Stimulated activated CD4-positive, alpha-beta T cell treated with anti-CD3 and anti-CD28 coated beads, Interleukin-4, amount 100 ng/mL, for 1 hour (primary cell): ENCODE results near the gene NDUFS2.
A peak's percentile ranks its signal among the peaks of the same experiment; 100 is the strongest.
"Not testable (repeated sequence)": the region's sequence is repeated elsewhere in the genome, so short reads cannot be mapped to it uniquely, and the experiment has no call there.

Experiments used
- DNase-seq: peaks from one replicate; pipeline ENCODE4 v3.0.0-alpha.2; 2020

Gene NDUFS2

DNA sequence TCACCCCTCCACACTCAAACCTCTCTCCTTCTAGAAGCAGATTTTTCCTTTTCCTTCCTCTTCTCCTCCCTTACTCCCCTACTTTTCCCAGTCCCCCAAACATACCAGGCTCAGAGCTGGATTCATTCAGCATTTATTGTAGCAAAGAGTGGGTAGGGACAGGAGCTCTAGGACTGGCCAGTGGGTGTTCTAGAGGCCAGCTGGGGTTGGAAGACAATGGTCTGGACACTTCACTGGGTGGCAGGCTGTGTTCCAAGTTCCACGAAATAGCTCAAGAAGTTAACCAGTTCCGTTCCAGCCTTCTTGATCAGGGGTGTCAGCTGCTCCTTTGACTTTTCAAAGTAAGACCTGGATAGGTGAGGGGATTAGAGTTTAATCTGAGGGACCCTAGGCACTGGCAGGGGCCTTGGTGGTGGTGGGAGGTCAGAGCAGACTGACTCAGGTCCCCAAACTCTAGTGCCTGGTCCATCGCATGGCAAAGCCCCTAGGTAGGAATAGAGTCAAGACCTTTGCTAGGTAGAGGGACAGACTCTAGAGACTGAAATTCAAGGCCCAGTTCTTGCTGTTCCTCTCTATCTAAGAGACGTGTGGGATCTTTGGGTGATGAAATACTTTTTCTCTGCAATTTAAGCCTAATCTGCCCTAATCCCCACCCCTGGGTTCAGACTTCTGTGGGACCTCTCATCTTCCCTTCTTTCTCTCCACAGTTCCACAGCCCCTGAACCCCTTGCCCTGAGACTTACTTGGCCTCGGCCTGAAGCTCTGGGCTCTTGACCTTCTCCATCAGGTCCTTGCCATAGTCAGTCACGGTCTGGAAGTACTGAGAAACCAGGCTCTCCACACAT is 20.2 kb downstream of the NDUFS2 start:
- no peak for DNase-seq

DNA sequence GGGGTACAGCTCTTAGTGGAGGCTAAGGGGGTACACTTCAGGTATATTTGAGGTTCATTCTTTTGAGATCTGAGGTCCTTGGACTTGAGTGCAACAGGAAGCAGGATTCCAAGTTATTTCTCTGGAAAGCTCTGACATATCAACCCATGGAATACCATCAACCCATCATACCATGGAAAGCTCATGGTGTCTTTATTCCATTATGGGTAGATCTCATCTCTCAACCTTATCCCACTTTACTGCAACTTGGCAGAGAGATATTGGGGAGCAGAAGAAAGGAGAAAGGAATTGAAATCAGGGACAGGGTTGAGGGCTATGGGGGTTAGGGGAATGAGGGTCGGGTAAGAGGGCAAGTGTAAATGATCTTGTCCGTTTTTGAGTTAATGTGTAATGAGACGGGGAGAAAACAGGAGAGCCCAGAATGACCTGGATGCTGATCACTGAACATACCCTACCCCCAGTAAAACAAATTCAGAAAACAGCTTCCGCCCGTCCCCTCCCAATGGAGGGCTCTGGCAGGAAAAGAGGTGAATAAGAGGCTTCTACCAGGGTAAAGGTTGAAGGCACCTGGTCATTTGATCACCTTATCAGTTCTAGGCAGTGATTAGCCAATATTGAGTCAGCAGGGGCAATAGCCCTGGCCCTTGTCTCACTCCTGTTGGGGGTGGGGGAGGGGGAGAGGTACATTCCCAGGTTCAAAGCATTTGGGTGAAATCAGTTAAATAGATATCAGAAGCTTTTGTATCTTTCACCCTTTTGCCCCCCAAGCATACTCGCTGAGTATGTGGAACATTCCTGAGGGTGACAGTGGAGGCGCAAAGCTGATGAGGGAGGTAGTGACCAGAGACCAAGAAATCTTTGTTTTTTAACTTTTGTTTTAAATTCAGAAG is 21.9 kb downstream of the NDUFS2 start:
- DNase-seq: no peak

GRCh38 chr1:161224695-161225087 is 22.5 kb downstream of the NDUFS2 start:
- DNase-seq: not testable (repeated sequence)

GRCh38 chr1:161225178-161225533 is 23.0 kb downstream of the NDUFS2 start:
- no peak for DNase-seq

GRCh38 chr1:161225534-161226319 is 23.6 kb downstream of the NDUFS2 start, which contains the start of gene TOMM40L:
Gene TOMM40L (plus strand): TSS chr1:161226060. CDS start chr1:161226490, 430 bp downstream.
- peak; percentile 82 for DNase-seq

- peak; percentile 8 for DNase-seq
Observed at GRCh38 chr1:161226320-161226711, 24.1 kb downstream of the NDUFS2 start.

DNA sequence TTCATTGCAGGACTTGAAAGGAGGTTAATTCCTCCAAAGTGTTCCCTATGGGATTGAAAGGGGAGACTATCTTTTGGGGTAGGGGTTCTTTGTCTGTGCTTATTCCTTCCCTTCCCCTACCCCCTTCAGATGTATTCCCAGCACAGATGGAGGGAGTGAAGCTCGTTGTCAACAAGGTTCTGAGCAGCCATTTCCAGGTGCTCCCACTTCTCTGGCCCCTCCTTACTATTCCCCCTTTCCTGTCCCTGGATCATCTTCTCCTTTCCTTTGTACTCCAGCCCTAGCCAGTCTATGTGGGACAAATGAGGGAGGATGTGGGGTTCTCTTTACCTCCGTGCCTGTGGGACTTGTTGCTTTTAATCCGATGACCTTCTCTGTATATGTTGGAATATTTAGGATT is 24.6 kb downstream of the NDUFS2 start:
- DNase-seq: no peak

DNA sequence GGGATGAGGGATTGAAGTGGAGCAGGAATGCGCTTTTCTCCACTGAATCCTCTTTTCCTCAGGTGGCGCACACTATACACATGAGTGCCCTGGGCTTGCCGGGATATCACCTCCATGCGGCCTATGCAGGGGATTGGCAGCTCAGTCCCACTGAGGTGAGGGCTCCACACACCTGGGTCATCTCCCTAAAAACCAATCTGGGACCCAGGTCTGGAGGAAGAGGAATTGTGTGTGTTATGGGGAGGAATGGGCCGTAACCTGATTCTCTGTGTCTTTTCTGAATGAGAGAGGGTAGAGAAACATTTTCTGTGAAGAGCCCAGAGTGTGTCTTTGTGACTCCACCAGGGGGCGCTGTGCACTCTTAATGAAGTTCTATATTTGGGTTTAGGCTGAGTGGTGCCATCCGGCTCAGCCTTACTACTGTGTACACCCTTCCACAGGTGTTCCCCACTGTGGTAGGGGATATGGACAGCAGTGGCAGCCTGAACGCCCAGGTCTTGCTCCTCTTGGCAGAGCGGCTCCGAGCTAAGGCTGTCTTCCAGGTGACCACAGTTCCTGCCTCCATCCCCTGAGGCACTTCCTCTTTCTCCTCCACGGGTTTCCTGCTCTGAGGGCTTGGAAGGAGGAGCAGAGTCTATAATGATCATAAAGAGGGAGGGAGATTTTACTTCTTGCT is 25.2 kb downstream of the NDUFS2 start:
- peak; percentile 91 for DNase-seq

GRCh38 chr1:161228032-161228431 is 25.9 kb downstream of the NDUFS2 start:
- no peak for DNase-seq

DNA sequence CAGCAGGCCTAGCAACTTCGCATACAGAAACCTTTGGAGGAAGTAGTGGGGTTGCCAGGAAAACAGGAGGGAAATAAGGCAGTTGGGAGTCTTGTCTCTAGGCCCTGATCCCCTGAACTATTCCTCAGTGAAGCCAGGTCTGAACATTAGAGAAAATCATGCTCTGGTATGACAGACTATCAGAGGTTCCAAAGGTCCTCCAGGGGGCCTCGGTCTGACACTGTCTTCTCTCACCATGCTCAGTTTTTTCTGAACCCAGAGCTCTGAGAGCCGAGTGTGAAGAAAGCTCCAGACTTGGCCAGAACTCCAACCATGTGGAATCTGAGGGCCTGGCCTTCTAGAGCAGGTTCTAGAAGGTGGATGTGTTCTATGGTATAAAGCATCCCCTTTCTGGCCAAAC is 27.7 kb downstream of the NDUFS2 start:
- no peak for DNase-seq

DNA sequence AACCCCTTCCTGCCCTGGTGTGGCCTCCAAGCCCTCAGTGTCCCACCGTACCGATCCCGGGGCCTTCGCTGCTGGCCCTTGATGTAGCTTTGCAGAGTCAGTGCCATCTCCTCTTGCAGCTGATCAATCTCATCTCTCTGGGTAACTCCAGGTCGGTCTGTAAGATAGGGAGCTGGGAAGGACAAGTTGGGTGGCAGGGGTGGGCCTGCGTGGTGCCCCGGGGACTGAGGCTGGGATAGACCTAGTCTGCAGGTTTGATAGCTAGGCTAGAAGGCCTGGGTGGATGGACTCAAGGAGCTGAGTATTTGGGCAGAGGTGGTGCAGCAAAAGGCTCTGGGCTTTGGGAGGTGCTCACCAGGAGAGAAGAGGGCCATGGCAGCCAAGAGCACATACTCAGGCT is 28.6 kb downstream of the NDUFS2 start:
- no peak for DNase-seq

GRCh38 chr1:161233102-161233501 is 30.9 kb downstream of the NDUFS2 start:
- no peak for DNase-seq

DNA sequence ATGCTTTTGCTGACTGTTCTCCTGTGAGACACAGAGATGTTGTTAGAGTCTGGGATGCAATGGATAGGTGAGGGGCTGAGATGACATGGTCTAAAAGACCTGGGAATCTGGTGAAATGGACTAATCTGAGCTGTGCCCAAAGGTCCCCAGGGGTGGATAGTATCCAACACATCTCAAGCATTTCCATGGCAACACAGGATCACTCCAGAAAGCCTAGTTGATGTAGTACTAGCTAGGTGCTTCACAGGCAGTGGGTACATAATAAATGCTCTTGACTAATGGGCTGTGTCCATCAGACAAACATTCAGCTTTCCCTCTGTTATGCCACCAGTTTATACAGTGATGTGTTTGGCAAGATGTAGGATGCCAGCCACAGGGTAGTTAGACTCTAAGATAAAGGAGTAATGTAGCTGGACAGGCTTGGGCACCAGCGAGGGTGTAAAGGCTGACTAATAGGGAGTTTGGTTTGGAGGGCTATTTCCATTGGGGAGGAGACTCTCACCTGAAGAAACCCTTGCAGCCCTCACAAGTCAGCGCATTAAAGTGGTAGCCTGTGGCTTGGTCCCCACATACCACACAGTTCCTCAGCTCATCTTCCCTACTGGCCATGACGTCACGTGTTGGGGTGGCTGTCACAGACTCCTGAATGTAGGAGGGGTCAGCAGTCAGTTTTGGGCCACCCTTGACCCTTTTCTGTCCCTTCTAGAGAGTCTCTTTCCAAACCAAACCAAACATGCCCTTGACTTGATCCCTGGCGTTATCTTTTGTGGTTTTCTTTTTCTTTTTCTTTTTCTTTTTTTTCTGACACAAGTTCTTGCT is 34.0 kb downstream of the NDUFS2 start:
- DNase-seq: no peak

GRCh38 chr1:161238039-161238473 is 35.9 kb downstream of the NDUFS2 start, which contains the start of gene NR1I3:
Gene NR1I3 (minus strand): TSS chr1:161238203. CDS start chr1:161236565, 1,638 bp downstream.
- DNase-seq: no peak

- DNase-seq: no peak
Observed at GRCh38 chr1:161241682-161242081, 39.5 kb downstream of the NDUFS2 start.

DNA sequence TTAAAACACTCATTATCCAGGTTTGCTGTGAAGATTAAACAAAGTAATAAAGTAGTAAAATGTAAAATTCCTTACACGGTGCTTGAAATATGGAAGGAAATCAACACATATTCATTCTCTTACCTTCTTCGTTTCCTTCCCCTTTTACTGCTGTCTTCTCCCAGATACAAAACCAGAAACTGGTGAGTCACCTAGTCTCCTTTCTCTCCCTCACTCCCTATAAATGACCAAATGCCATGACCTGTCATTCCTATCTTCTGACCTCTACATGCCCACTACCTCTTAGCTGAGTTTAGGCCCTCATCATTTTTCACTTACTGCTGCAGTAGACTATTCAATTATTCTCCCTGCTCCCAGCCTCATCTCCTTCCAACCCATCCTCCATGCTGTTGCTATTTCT is 40.1 kb downstream of the NDUFS2 start:
- DNase-seq: no peak

DNA sequence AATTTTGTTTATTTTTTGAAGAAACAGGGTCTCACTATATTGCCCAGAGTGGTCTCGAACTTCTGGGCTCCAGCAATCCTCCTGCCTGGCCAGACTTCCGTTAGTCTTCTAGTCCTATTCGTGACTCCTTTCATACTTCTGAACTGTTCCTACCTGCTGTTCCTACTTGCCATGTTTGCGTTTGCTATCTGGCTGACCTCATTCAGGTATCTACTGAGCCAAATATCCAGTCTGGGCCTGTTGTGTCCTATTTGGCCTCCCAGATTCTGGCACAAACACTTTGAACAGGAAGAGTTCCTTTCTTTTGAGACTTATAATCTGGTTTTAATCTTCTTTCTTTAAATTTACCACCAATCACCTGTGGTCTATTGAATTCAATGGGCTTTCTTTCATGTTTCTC is 42.7 kb downstream of the NDUFS2 start:
- no peak for DNase-seq

GRCh38 chr1:161250100-161250499 is 47.9 kb downstream of the NDUFS2 start:
- not testable (repeated sequence) for DNase-seq

DNA sequence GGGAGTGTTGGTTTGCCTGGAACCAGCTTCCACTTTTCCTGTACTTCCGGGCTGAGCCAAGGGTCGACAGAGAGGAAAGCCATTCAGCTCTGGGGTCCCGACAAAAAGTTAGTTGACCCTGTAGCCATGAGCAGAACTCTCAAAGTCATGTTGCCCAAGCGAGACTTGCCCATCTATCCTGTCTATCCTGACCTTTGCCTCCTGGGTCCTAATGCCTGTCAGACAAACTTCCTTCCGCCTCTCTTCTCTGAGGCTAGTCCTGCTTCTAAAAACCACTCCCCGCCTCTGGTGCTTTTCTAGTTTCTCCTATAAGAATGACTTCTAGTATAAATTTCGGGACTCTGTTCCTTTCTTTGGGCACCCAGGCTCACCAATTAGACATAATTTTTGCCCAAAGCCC is 48.7 kb downstream of the NDUFS2 start:
- DNase-seq: no peak

DNA sequence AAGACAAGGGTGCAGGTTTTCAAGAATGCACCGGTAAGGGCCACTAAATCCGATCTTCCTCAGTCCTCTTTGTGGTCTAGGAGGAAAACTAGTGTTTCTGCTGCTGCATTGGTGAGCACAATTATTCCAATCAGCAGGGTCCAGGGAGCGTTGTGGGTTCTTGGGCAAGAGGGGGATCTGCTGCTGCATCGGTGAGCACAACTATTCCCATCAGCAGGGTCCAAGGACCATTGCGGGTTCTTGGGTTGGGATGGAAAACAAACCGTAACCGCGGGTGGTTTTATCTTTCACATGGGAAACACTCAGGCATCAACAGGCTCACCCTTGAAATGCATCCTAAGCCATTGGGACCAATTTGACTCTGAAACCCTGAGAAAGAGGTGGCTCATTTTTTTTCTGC is 49.4 kb downstream of the NDUFS2 start:
- DNase-seq: no peak

DNA sequence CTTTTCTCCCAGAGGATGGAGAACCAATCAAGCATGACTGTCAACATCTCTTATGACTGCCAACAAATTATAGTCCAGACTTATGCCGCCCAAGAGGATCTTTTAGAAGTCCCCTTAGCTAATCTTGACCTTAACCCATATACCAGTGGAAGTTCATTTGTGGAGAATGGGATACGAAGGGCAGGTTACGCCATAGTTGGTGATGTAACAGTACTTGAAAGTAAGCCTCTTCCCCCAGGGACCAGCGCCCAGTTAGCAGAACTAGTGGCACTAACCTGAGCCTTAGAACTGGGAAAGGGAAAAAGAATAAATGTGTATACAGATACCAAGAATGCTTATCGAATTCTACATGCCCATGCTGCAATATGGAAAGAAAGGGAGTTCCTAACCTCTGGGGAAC is 53.1 kb downstream of the NDUFS2 start:
- not testable (repeated sequence) for DNase-seq
